Measurements from ENCODE around the gene ABCB11. TPM values are rescaled to one million over a fixed set of nuclear protein-coding genes. Genes with fewer than 3 reads are reported as not detected.

The ABCB11 gene
- total RNA-seq, 1 donor from 2014 or later = 0.05 TPM

Other genes with a start within 250 kb of the ABCB11 start
- gene NOSTRIN, start 228.7 kb downstream of the ABCB11 start, total RNA-seq = 14.7 TPM
- 0.60 TPM for gene SPC25, start 140.9 kb downstream of the ABCB11 start, total RNA-seq
- gene G6PC2, start 130.0 kb downstream of the ABCB11 start, total RNA-seq = not detected
- 7.3 TPM for gene DHRS9, start 38.2 kb upstream of the ABCB11 start, total RNA-seq